Neural progenitor cell (in vitro differentiated cells): ENCODE data around the gene RAD1.

Experiments used
- CTCF ChIP-seq: fragments of 200-600 bp; sonication (generic); IDR thresholded peaks from 2 replicates; pipeline ENCODE4 v1.5.1; 2017; ENCODE audit warnings: antibody characterized with exemption, mild to moderate bottlenecking
- EZH2phosphoT487 ChIP-seq: fragments of 200-600 bp; sonication (generic); IDR thresholded peaks from 2 replicates; pipeline ENCODE4 v1.6.1; 2017; ENCODE audit warnings: antibody characterized with exemption

GRCh38 chr5:34923694-34924461 is 8.6 kb upstream of the RAD1 start:
- no peak for TF ChIP-seq CTCF
- TF ChIP-seq EZH2phosphoT487, result no peak
